Measurements from ENCODE around the gene NISCH.

DNA sequence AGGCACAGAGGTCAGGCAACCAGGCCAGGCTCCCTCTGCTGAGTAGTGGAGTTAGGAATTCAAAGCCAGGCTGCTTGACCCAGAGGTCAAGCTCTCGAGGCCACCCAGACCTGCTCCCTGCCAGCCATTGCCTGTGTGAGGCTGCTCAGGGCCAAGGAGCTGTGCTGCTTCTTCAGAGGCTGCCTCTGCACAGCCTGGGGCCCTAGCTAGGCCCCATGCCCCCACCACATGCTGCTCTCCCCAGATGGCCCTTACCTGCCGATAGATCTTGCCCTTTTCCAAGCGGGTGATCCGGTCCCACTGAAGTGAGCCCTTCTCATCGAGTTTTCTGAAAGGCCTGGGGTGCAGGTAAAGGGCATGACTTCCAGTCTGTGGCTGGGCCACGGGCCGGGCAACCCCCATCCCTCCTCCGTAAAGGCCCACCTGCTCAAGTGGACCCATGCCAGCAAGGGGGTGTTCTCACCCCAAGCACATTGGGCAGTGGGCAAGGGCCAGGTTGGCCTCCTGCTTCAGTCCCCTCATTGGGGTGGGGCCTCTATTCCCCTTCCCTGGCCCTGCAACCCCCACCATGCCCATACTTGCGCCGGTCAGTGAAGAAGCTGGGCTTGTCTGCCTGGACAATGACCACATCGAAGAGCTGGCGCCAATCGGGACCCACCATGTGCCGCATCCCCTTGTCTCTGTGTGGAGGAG is 71.8 kb downstream of the NISCH start:
- TF ChIP-seq, protein P1, sequence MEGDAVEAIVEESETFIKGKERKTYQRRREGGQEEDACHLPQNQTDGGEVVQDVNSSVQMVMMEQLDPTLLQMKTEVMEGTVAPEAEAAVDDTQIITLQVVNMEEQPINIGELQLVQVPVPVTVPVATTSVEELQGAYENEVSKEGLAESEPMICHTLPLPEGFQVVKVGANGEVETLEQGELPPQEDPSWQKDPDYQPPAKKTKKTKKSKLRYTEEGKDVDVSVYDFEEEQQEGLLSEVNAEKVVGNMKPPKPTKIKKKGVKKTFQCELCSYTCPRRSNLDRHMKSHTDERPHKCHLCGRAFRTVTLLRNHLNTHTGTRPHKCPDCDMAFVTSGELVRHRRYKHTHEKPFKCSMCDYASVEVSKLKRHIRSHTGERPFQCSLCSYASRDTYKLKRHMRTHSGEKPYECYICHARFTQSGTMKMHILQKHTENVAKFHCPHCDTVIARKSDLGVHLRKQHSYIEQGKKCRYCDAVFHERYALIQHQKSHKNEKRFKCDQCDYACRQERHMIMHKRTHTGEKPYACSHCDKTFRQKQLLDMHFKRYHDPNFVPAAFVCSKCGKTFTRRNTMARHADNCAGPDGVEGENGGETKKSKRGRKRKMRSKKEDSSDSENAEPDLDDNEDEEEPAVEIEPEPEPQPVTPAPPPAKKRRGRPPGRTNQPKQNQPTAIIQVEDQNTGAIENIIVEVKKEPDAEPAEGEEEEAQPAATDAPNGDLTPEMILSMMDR (IDR thresholded peaks at IDR 0.05; ENCODE audit: extremely low read depth in 1 of 2, insufficient read depth in 1 of 2, low read depth in 1 of 2, low read length in 2 of 2), result no peak
- no peak for TF ChIP-seq EZH2 (IDR thresholded peaks at IDR 0.05; ENCODE audit: borderline replicate concordance, low read depth, low read length, severe bottlenecking)
- no peak for TF ChIP-seq POLR2AphosphoS5 (IDR thresholded peaks at IDR 0.05; ENCODE audit: insufficient read depth, low read depth, low read length)

All from endothelial cell of umbilical vein (primary cell).